Measurements from ENCODE around the gene CLCNKA. TPM values are rescaled to one million over a fixed set of nuclear protein-coding genes. Genes with fewer than 3 reads are reported as not detected.

The CLCNKA gene
- total RNA-seq, 1 experiment from 2014 or later, result 1.0 TPM

DNA sequence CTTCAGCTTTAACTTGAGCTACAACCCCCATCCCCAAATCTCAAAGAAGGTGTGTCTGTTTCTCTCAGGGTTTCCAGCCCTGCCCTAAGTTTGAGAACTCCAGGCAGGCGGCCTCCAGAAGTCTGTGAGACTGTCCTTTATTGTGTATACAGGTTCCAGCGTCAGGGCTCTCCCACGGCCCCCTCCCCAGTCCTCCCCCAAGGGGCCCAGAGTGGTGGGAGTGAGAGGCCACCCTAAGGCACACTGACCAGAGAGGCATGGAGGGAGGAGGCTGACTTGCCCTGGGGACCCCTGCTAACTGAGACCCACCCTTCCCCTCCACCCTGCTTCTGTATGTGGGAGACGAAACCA, 8.0 kb upstream of the CLCNKA start:
- H3K9me3 ChIP-seq (ENCODE audit: insufficient read depth, low read depth), result no peaks in the 10 kb centered on the region
- no peak for DNase-seq
- ChIA-PET POLR2A (ENCODE audit: unreplicated experiment) (no interaction called here), CTCF (no interaction called here)
- no peak overlapping the region for H2AFZ ChIP-seq
- H3K4me3 ChIP-seq, result no peak overlapping the region
- H3K27me3 ChIP-seq (ENCODE audit: insufficient read depth, low read depth), result no peaks in the 10 kb centered on the region
- no peaks in the 10 kb centered on the region for H3K9me2 ChIP-seq (ENCODE audit: insufficient read depth)
- no peak overlapping the region for H3K4me2 ChIP-seq
- TF ChIP-seq, protein P1, sequence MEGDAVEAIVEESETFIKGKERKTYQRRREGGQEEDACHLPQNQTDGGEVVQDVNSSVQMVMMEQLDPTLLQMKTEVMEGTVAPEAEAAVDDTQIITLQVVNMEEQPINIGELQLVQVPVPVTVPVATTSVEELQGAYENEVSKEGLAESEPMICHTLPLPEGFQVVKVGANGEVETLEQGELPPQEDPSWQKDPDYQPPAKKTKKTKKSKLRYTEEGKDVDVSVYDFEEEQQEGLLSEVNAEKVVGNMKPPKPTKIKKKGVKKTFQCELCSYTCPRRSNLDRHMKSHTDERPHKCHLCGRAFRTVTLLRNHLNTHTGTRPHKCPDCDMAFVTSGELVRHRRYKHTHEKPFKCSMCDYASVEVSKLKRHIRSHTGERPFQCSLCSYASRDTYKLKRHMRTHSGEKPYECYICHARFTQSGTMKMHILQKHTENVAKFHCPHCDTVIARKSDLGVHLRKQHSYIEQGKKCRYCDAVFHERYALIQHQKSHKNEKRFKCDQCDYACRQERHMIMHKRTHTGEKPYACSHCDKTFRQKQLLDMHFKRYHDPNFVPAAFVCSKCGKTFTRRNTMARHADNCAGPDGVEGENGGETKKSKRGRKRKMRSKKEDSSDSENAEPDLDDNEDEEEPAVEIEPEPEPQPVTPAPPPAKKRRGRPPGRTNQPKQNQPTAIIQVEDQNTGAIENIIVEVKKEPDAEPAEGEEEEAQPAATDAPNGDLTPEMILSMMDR (conservative IDR thresholded peaks at IDR 0.05), result no peak
- TF ChIP-seq EZH2 (IDR thresholded peaks at IDR 0.05; ENCODE audit: low read depth), result no peak
- intact Hi-C loops (cut with micrococcal nuclease; ENCODE audit: unreplicated experiment), result loop anchor here (5.0 kb wide), 1 partner anchor 353 kb away; the partner anchor contains the start of gene SZRD1
- BruUV-seq (replicated peaks), result no TSS peak
- H3F3A ChIP-seq (ENCODE audit: insufficient read depth, low read depth), result peaks cover 10% of the 10 kb centered on the region; the same call in 1 of the 2 replicates
- H3K36me3 ChIP-seq (ENCODE audit: low read depth), result no peaks in the 10 kb centered on the region
- H4K20me1 ChIP-seq (ENCODE audit: insufficient read depth), result no peaks in the 10 kb centered on the region
- H3K27ac ChIP-seq, result no peak overlapping the region
- no peaks in the 10 kb centered on the region for H3K79me2 ChIP-seq (ENCODE audit: low read depth)
- H3K4me1 ChIP-seq (replicated peaks; ENCODE audit: insufficient read depth), result peaks cover 5% of the 10 kb centered on the region; the same call in 1 of the 2 replicates

DNA sequence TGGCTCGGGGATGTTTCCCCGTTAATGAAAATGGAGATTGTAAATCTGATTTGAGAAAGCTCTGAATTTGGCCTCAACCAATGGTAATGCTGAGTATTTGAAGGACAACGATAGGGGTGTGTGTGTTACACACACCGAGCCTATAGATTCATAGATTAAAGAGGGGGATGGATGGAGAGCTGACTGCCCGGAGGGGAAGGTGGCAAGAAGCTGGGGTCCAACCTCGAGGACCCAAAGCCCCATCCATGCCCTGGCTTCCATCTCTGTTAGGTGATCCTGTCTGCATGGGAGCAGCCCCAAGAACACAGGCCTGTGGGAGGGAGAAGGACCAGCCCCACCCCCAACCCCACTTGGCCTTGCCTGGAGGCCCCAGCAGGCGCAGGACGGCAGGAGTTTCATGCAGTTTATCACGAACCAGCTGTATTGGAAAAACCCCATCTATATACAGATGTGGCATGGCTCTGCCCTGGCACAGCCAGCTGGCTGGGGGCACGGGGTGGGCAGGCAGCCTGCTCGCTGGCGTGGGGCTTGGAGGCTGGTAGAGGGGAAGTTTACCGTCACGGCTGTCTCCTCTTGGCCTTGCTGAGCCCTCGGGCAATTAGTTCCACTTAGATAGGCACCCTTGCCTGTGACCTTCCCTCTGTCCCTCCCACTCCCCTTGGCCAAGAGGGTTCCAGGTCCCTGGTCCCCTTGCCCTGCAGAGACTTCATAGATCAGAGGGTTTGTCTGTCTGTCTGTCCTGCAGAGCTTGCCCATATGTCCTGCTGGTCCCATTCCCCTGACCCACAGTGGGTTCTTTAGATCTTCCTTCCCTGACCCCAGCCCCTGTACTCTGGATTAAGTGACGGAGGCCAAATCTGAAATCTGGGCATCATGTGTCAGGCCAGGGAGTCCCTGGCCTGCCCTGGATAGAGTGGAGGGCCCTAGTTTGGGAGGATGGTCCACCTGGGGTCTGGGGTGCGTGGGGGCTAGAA, 7.0 kb upstream of the CLCNKA start:
- TF ChIP-seq EZH2 (IDR thresholded peaks at IDR 0.05; ENCODE audit: low read depth), result no peak
- TF ChIP-seq, protein P1 (conservative IDR thresholded peaks at IDR 0.05), result no peak
- peaks cover 5% of the 10 kb centered on the region; the same call in 1 of the 2 replicates for H3K4me1 ChIP-seq (replicated peaks; ENCODE audit: insufficient read depth)
- H3K9me2 ChIP-seq (ENCODE audit: insufficient read depth), result no peaks in the 10 kb centered on the region
- no peaks in the 10 kb centered on the region for H3K27me3 ChIP-seq (ENCODE audit: insufficient read depth, low read depth)
- H3K4me3 ChIP-seq, result no peak overlapping the region
- H2AFZ ChIP-seq, result no peak overlapping the region
- H3K36me3 ChIP-seq (ENCODE audit: low read depth), result no peaks in the 10 kb centered on the region
- no peak for DNase-seq
- no peaks in the 10 kb centered on the region for H4K20me1 ChIP-seq (ENCODE audit: insufficient read depth)
- no peaks in the 10 kb centered on the region for H3K9me3 ChIP-seq (ENCODE audit: insufficient read depth, low read depth)
- peaks cover 10% of the 10 kb centered on the region; the same call in 1 of the 2 replicates for H3F3A ChIP-seq (ENCODE audit: insufficient read depth, low read depth)
- no peak overlapping the region for H3K4me2 ChIP-seq
- no peak overlapping the region for H3K27ac ChIP-seq
- ChIA-PET CTCF (no interaction called here), POLR2A (ENCODE audit: unreplicated experiment) (no interaction called here)
- no TSS peak for BruUV-seq (replicated peaks)
- no peaks in the 10 kb centered on the region for H3K79me2 ChIP-seq (ENCODE audit: low read depth)
- intact Hi-C loops (cut with micrococcal nuclease; ENCODE audit: unreplicated experiment), result loop anchor here (5.0 kb wide), 1 partner anchor 353 kb away; the partner anchor contains the start of gene SZRD1

DNA sequence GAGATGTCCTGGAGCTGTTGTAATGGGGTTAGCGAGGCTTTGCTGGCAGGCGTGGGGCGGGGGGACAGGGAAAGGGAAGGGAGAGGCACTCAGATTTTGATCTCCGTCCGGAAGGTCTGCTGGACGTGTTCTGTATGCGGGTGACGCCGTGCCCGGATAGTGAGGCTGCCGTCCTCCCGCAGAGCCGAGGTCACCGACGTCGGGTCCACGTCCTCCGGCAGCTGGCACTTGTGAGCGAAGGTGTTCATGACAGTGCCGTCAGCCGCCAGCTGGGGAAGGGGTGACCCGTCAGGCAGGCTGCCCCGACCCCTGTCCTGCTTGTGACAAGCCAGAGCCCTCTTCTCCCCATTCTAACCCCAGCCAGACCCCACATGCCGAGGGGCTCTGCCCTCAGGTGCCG, 6.3 kb upstream of the CLCNKA start:
- no TSS peak for BruUV-seq (replicated peaks)
- TF ChIP-seq EZH2 (IDR thresholded peaks at IDR 0.05; ENCODE audit: low read depth), result no peak
- TF ChIP-seq, protein P1 (conservative IDR thresholded peaks at IDR 0.05), result no peak
- Histone ChIP-seq H2AFZ (no peak overlapping the region), H3F3A (ENCODE audit: insufficient read depth, low read depth) (peaks cover 10% of the 10 kb centered on the region; the same call in 1 of the 2 replicates), H3K27ac (no peak overlapping the region), H3K9me3 (ENCODE audit: insufficient read depth, low read depth) (no peaks in the 10 kb centered on the region), H3K36me3 (ENCODE audit: low read depth) (no peaks in the 10 kb centered on the region), H3K4me3 (no peak overlapping the region), H3K9me2 (ENCODE audit: insufficient read depth) (no peaks in the 10 kb centered on the region), H3K79me2 (ENCODE audit: low read depth) (no peaks in the 10 kb centered on the region), H4K20me1 (ENCODE audit: insufficient read depth) (no peaks in the 10 kb centered on the region), H3K4me2 (no peak overlapping the region), H3K27me3 (ENCODE audit: insufficient read depth, low read depth) (no peaks in the 10 kb centered on the region), H3K4me1 (replicated peaks; ENCODE audit: insufficient read depth) (peaks cover 5% of the 10 kb centered on the region; the same call in 1 of the 2 replicates)
- POLR2A ChIA-PET (ENCODE audit: unreplicated experiment), result no interaction called here
- intact Hi-C loops (cut with micrococcal nuclease; ENCODE audit: unreplicated experiment), result no loop called here
- no peak for DNase-seq
- CTCF ChIA-PET, result interaction anchor here (0.7 kb wide), 1 partner anchor 33 kb away, joined by 3 read pairs; no protein-coding TSS in a partner anchor
